Parathyroid adenoma (tissue), 2 donors: ENCODE data around the gene GTF2A2.
"Not testable (repeated sequence)": the region's sequence is repeated elsewhere in the genome, so short reads cannot be mapped to it uniquely, and the experiment has no call there.

Source experiments
- H2AFZ ChIP-seq: fragments of 300-600 bp; sonication (generic); one replicate; pipeline ENCODE4 v1.7.0; 2017; ENCODE audit warnings: antibody characterized with exemption, mild to moderate bottlenecking
- H3K27ac ChIP-seq: fragments of 300-600 bp; sonication (generic); one replicate; pipeline ENCODE4 v1.7.0; 2017
- H3K27me3 ChIP-seq: fragments of 300-600 bp; sonication (generic); one replicate; pipeline ENCODE4 v1.7.0; 2017; ENCODE audit warnings: low read length; ENCODE audit not compliant: control insufficient read depth, insufficient read depth
- H3K36me3 ChIP-seq: fragments of 300-600 bp; sonication (generic); one replicate; pipeline ENCODE4 v1.7.0; 2017; ENCODE audit warnings: low read length; ENCODE audit not compliant: control insufficient read depth, insufficient read depth
- H3K4me1 ChIP-seq: fragments of 300-600 bp; sonication (generic); one replicate; pipeline ENCODE4 v1.7.0; 2017; ENCODE audit warnings: control low read depth
- H3K4me2 ChIP-seq: fragments of 300-600 bp; sonication (generic); one replicate; pipeline ENCODE4 v1.7.0; 2017; ENCODE audit warnings: low read length
- H3K4me3 ChIP-seq: fragments of 300-600 bp; sonication (generic); one replicate; pipeline ENCODE4 v1.7.0; 2017; ENCODE audit warnings: low read depth, low read length
- H3K79me2 ChIP-seq: fragments of 300-600 bp; sonication (generic); one replicate; pipeline ENCODE4 v1.7.0; 2017; ENCODE audit warnings: control low read depth
- H3K9ac ChIP-seq: fragments of 300-600 bp; sonication (generic); one replicate; pipeline ENCODE4 v1.7.0; 2017; ENCODE audit warnings: mild to moderate bottlenecking
- H3K9me3 ChIP-seq: fragments of 300-600 bp; sonication (generic); one replicate; pipeline ENCODE4 v1.7.0; 2017; ENCODE audit warnings: low read length; ENCODE audit not compliant: control insufficient read depth
- CTCF ChIP-seq: fragments of 300-600 bp; sonication (generic); IDR thresholded peaks from one replicate; pipeline ENCODE4 v1.7.0; 2017; ENCODE audit warnings: antibody characterized with exemption, mild to moderate bottlenecking
- donor health status: primary hyperparathyroidism.

GTF2A2 gene

DNA sequence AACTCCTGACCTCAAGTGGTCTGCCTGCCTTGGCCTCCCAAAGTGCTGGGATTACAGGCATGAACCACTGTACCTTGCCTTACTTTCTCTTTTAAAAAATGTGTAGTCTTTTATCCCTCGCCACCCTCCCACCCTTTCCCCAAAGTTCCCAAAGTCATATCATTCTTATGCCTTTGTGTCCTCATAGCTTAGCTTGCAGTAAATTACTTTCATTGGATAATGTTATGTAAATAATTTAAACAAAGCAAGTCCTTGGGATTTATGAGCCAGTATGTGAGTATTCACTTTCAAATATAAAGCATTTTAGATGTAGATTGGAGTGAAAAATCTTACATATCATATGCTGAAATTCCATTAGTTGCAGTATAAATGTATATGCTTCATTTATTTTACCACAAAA lies 11.0 kb downstream of the GTF2A2 start:
- no peaks in the 10 kb centered on the region for H3K27me3 ChIP-seq
- H3K4me1 ChIP-seq: no peaks in the 10 kb centered on the region
- H3K27ac ChIP-seq: no peak overlapping the region
- no peaks in the 10 kb centered on the region for H3K79me2 ChIP-seq
- TF ChIP-seq CTCF: no peak
- no peak overlapping the region for H3K9ac ChIP-seq
- no peak overlapping the region for H3K4me3 ChIP-seq
- H3K36me3 ChIP-seq: no peaks in the 10 kb centered on the region
- no peaks in the 10 kb centered on the region for H3K9me3 ChIP-seq
- no peak overlapping the region for H3K4me2 ChIP-seq
- no peak overlapping the region for H2AFZ ChIP-seq

DNA sequence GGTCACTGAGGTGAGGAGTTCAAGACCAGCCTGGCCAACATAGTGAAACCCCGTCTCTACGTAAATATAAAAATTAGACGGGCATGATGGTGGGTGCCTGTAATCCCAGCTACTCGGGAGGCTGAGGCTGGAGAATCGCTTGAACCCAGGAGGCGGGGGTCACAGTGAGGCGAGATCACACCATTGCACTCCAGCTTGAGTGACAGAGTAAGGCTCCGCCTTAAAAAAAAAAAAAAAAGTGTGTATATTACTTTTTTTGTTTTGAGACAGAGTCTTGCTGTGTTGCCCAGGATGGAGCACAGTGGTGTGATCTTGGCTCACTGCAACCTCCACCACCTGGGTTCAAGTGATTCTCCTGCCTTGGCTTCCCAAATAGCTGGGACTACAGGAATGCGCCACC lies 11.5 kb downstream of the GTF2A2 start:
- H2AFZ ChIP-seq, H3K36me3 ChIP-seq, H3K79me2 ChIP-seq, H3K9me3 ChIP-seq, H3K27me3 ChIP-seq, H3K4me1 ChIP-seq, H3K4me3 ChIP-seq, H3K4me2 ChIP-seq, H3K9ac ChIP-seq, H3K27ac ChIP-seq: not testable (repeated sequence)

GRCh38 chr15:59644756-59645155 lies 12.6 kb downstream of the GTF2A2 start:
- Histone ChIP-seq H3K4me3 (no peak overlapping the region), H3K9ac (no peak overlapping the region), H3K4me2 (no peak overlapping the region), H3K9me3 (no peaks in the 10 kb centered on the region), H3K4me1 (no peaks in the 10 kb centered on the region), H3K27me3 (no peaks in the 10 kb centered on the region), H3K79me2 (no peaks in the 10 kb centered on the region), H3K36me3 (no peaks in the 10 kb centered on the region), H2AFZ (no peak overlapping the region), H3K27ac (no peak overlapping the region)
- TF ChIP-seq CTCF: no peak

DNA sequence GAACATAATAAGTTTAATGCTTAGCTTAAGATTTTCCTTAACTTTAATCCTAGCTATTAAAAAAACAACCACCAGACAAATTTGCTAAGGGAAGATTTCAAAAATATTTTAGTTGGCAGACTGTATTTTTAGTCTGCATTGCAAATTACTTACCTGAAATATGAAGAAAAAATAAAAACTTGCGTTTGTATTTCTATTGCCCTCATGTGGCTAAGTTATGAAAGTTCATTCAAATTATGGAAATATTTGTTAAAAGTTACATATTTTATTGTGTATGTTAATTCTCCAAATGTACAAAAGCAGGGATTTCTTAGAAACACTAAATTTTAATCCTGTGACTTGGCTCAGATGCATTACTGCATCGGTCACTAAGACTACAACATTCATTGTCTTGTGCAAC lies 15.0 kb downstream of the GTF2A2 start:
- Histone ChIP-seq H3K4me1 (no peaks in the 10 kb centered on the region), H3K9ac (no peak overlapping the region)

DNA sequence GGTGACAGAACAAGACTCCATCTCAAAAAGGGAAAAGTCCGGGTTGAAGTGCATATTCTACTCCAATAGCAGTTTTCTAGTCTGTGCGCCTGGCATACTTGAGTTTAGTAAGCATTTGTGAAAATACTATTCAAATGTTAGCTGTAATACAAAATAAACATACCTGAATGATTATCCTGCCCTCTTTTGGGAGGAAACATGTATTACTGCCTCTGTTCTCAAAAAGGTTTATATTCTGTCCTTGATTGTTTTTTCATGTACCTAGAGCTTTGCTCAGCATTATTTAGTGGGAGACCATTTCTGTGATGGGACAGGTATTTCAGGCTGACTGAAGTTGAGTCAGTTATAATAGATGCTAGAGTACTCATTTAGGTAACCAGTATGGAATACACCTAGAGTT lies 19.8 kb downstream of the GTF2A2 start:
- not testable (repeated sequence) for H2AFZ ChIP-seq, H3K4me2 ChIP-seq, H3K9me3 ChIP-seq, H3K79me2 ChIP-seq, H3K27me3 ChIP-seq, H3K27ac ChIP-seq, H3K4me1 ChIP-seq, H3K4me3 ChIP-seq, H3K9ac ChIP-seq, H3K36me3 ChIP-seq

More for the DNA sequence above, 15.0 kb downstream of the GTF2A2 start:
- H3K79me2 ChIP-seq: no peaks in the 10 kb centered on the region
- no peak overlapping the region for H3K27ac ChIP-seq
- TF ChIP-seq CTCF: no peak
- H3K4me2 ChIP-seq: no peak overlapping the region
- no peak overlapping the region for H3K4me3 ChIP-seq
- H3K36me3 ChIP-seq: no peaks in the 10 kb centered on the region
- H2AFZ ChIP-seq: no peak overlapping the region
- no peaks in the 10 kb centered on the region for H3K27me3 ChIP-seq
- H3K9me3 ChIP-seq: no peaks in the 10 kb centered on the region

DNA sequence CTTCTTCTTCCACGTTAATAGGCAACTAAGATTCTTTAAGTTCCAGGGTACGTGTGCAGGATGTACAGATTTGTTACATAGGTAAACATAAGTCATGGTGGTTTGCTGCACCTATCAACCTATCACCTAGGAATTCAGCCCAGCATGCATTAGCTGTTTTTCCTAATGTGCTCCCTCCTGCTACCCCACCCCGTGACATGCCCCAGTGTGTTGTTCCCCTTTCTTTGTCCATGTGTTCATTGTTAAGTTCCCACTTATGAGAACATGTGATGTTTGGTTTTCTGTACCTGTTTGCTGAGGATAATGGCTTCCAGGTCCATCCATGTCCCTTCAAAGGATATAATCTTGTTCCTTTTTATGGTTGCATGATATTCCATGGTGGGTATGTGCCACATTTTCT lies 21.1 kb downstream of the GTF2A2 start:
- Histone ChIP-seq H3K4me3 (no peak overlapping the region), H3K9ac (no peak overlapping the region), H2AFZ (no peak overlapping the region), H3K79me2 (no peaks in the 10 kb centered on the region), H3K27ac (no peak overlapping the region), H3K9me3 (no peaks in the 10 kb centered on the region), H3K36me3 (no peaks in the 10 kb centered on the region), H3K27me3 (no peaks in the 10 kb centered on the region), H3K4me2 (no peak overlapping the region), H3K4me1 (no peaks in the 10 kb centered on the region)
- no peak for TF ChIP-seq CTCF
